ENCODE data around the gene FAM193A.
A peak's percentile ranks its signal among the peaks of the same experiment; 100 is the strongest.

The FAM193A gene

GRCh38 chr4:2660596-2661211 lies 124.3 kb downstream of the FAM193A start:
- no peaks in the 10 kb centered on the region for H3K4me1 ChIP-seq (ENCODE audit: control insufficient read depth in 1 of 2, insufficient read depth in 1 of 2, low read depth in 1 of 2, low read length in 1 of 2)
- peaks cover 87% of the 10 kb centered on the region for H3K36me3 ChIP-seq
- no peaks in the 10 kb centered on the region for H3K9me3 ChIP-seq
- H3K27me3 ChIP-seq = no peaks in the 10 kb centered on the region
- H3K27ac ChIP-seq = no peak overlapping the region
- H3K4me3 ChIP-seq (ENCODE audit: low read depth in 1 of 2, low read length in 1 of 2) = no peak overlapping the region
- TF ChIP-seq, protein P1, sequence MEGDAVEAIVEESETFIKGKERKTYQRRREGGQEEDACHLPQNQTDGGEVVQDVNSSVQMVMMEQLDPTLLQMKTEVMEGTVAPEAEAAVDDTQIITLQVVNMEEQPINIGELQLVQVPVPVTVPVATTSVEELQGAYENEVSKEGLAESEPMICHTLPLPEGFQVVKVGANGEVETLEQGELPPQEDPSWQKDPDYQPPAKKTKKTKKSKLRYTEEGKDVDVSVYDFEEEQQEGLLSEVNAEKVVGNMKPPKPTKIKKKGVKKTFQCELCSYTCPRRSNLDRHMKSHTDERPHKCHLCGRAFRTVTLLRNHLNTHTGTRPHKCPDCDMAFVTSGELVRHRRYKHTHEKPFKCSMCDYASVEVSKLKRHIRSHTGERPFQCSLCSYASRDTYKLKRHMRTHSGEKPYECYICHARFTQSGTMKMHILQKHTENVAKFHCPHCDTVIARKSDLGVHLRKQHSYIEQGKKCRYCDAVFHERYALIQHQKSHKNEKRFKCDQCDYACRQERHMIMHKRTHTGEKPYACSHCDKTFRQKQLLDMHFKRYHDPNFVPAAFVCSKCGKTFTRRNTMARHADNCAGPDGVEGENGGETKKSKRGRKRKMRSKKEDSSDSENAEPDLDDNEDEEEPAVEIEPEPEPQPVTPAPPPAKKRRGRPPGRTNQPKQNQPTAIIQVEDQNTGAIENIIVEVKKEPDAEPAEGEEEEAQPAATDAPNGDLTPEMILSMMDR (IDR thresholded peaks at IDR 0.05) = no peak

- H3K36me3 ChIP-seq = peaks cover 77% of the 10 kb centered on the region
Observed at GRCh38 chr4:2662598-2662997, 126.2 kb downstream of the FAM193A start.

GRCh38 chr4:2663275-2663674 lies 126.8 kb downstream of the FAM193A start:
- TF ChIP-seq, protein P1 (IDR thresholded peaks at IDR 0.05) = no peak
- Histone ChIP-seq H3K36me3 (peaks cover 71% of the 10 kb centered on the region), H3K4me1 (ENCODE audit: control insufficient read depth in 1 of 2, insufficient read depth in 1 of 2, low read depth in 1 of 2, low read length in 1 of 2) (peaks cover 0 to 9% of the 10 kb centered on the region in 2 experiments), H3K27me3 (no peaks in the 10 kb centered on the region), H3K27ac (no peak overlapping the region), H3K9me3 (no peaks in the 10 kb centered on the region), H3K4me3 (ENCODE audit: low read depth in 1 of 2, low read length in 1 of 2) (no peak overlapping the region)

More at GRCh38 chr4:2662598-2662997, 126.2 kb downstream of the FAM193A start:
- Histone ChIP-seq H3K27me3 (no peaks in the 10 kb centered on the region), H3K9me3 (no peaks in the 10 kb centered on the region), H3K27ac (no peak overlapping the region), H3K4me3 (ENCODE audit: low read depth in 1 of 2, low read length in 1 of 2) (no peak overlapping the region), H3K4me1 (ENCODE audit: control insufficient read depth in 1 of 2, insufficient read depth in 1 of 2, low read depth in 1 of 2, low read length in 1 of 2) (peaks cover 0 to 6% of the 10 kb centered on the region in 2 experiments)
- TF ChIP-seq, protein P1 (IDR thresholded peaks at IDR 0.05) = no peak

DNA sequence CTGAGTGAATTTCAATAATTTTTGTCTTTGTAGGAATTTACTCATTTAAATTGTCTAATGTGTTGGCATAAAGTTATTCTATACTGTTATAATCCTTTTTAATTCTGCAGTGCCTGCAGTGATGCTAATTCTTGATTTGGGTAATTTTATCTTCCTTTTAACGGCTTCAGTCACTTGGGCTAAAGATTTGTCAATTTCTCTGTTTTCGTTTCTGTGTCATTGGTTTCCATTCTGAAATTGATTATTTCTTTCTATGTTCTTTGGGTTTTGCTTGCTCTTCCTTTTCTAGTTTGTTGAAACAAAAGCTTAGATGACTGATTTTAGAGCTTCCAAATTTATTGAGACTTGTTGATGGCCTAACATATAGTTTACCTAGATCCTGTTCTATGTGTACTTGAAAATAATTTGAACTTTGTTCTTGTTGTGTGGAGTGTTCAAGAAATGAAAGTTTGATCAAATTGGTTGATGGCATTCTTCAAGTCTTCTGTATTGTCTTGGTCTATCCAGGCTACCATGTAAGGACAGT lies 130.3 kb downstream of the FAM193A start:
- Histone ChIP-seq H3K27me3 (no peaks in the 10 kb centered on the region), H3K4me1 (ENCODE audit: control insufficient read depth in 1 of 2, insufficient read depth in 1 of 2, low read depth in 1 of 2, low read length in 1 of 2) (peaks cover 0 to 9% of the 10 kb centered on the region in 2 experiments), H3K27ac (peak overlapping the region; percentile 50), H3K9me3 (no peaks in the 10 kb centered on the region), H3K36me3 (peaks cover 53% of the 10 kb centered on the region), H3K4me3 (ENCODE audit: low read depth in 1 of 2, low read length in 1 of 2) (no peak overlapping the region)
- TF ChIP-seq, protein P1 (IDR thresholded peaks at IDR 0.05) = no peak

GRCh38 chr4:2667428-2667827 lies 131.0 kb downstream of the FAM193A start:
- no peak overlapping the region for H3K4me3 ChIP-seq (ENCODE audit: low read depth in 1 of 2, low read length in 1 of 2)
- H3K9me3 ChIP-seq = no peaks in the 10 kb centered on the region
- H3K4me1 ChIP-seq (ENCODE audit: control insufficient read depth in 1 of 2, insufficient read depth in 1 of 2, low read depth in 1 of 2, low read length in 1 of 2) = peaks cover 0 to 10% of the 10 kb centered on the region in 2 experiments
- H3K27ac ChIP-seq = peak overlapping the region; percentile 50
- TF ChIP-seq, protein P1 (IDR thresholded peaks at IDR 0.05) = no peak
- H3K27me3 ChIP-seq = no peaks in the 10 kb centered on the region
- H3K36me3 ChIP-seq = peaks cover 54% of the 10 kb centered on the region

Measured in neutrophil (primary cell).